NB4 (cell line): ENCODE results near the gene MRNIP.

ENCODE experiments used
- DNase-seq: peaks from one replicate; pipeline ENCODE4 v3.0.0; 2010; ENCODE audit warnings: low read depth
- H3K4me3 ChIP-seq: one replicate; pipeline ENCODE4 v1.5.1; 2011; ENCODE audit warnings: mild to moderate bottlenecking, low read depth, low read length, moderate library complexity
- MYC ChIP-seq: IDR thresholded peaks from 2 replicates; pipeline ENCODE4 v1.6.1; 2011; ENCODE audit warnings: low read depth, low read length
- POLR2A ChIP-seq: IDR thresholded peaks from 2 replicates; pipeline ENCODE4 v1.6.1; 2011; ENCODE audit warnings: mild to moderate bottlenecking; ENCODE audit not compliant: insufficient read length; ENCODE audit errors: extremely low read depth
- TF ChIP-seq, protein P1 (sequence below): IDR thresholded peaks from one replicate; pipeline ENCODE4 v1.5.1; 2012; ENCODE audit warnings: low read depth, low read length
- TF ChIP-seq, protein P2 (sequence below): IDR thresholded peaks from 2 replicates; pipeline ENCODE4 v1.6.1; 2011; ENCODE audit warnings: low read depth, low read length

MRNIP gene

DNA sequence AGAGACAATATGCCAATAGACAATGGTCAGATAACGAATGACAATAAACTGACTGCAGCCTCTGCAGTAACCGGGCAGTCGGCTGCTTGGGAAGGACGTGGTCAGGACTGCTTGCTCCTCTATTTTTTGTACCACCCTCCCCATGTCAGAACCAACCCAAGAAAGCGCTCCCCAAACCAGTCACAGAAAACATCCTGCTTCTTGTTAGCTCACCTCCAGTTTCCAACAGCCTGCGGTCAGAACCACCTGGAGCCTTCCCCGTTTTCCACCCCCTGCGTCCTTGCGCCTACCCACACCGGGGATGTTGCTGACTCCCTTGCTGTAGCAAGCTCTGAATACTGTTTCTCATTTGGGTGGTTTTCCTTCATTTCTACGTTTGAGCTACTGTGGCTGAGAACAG, 1.7 kb upstream of the MRNIP start:
- no peak for DNase-seq

DNA sequence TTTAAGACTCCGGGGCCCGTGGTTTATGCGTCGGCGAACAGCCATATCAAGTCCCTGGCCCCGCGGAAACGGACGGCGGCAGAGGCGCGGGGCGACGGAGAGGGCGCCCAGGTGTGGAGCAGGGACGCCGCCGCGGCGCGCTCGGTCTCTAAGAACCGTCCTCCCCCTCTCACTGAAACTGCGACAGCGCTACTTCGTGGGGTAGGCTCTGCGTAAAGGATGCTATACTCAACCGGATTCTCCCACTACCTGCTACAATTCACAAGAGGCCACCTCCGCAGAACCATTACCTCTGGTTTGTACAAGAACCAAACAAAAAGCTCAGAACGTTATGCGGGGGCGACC, 404 bp downstream of the MRNIP start:
- peak overlapping the region; percentile 75 for H3K4me3 ChIP-seq
- DNase-seq, result peak; percentile 57
- no peak for TF ChIP-seq MYC
- no peak for TF ChIP-seq POLR2A
- TF ChIP-seq, protein P1, sequence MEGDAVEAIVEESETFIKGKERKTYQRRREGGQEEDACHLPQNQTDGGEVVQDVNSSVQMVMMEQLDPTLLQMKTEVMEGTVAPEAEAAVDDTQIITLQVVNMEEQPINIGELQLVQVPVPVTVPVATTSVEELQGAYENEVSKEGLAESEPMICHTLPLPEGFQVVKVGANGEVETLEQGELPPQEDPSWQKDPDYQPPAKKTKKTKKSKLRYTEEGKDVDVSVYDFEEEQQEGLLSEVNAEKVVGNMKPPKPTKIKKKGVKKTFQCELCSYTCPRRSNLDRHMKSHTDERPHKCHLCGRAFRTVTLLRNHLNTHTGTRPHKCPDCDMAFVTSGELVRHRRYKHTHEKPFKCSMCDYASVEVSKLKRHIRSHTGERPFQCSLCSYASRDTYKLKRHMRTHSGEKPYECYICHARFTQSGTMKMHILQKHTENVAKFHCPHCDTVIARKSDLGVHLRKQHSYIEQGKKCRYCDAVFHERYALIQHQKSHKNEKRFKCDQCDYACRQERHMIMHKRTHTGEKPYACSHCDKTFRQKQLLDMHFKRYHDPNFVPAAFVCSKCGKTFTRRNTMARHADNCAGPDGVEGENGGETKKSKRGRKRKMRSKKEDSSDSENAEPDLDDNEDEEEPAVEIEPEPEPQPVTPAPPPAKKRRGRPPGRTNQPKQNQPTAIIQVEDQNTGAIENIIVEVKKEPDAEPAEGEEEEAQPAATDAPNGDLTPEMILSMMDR, result no peak
- TF ChIP-seq, protein P2, sequence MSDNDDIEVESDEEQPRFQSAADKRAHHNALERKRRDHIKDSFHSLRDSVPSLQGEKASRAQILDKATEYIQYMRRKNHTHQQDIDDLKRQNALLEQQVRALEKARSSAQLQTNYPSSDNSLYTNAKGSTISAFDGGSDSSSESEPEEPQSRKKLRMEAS, result no peak

More for the DNA sequence above, 1.7 kb upstream of the MRNIP start:
- H3K4me3 ChIP-seq, result no peak overlapping the region
- TF ChIP-seq POLR2A (no peak), MYC (no peak)
- TF ChIP-seq, protein P1, result no peak
- TF ChIP-seq, protein P2, result no peak

DNA sequence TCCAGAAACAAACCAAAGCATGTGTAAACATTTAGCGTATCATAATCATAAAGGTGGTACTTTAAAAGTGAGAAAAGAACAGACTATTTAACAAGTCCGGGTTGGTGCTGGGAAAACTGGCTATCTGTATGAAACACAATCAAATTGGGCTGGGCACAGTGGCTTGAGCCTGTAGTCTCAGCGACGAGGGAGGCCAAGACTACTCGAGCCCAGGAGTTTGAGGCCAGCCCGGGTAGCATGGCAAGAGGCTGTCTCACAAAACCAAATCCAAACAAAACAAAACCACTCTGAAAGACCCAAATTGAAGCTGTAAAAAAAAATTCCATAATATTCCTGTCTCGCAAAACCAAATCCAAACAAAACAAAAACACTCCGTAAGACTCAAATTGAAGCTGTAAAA, 4.3 kb downstream of the MRNIP start:
- no peak for DNase-seq
- TF ChIP-seq MYC (no peak), POLR2A (no peak)
- TF ChIP-seq, protein P2, result no peak
- TF ChIP-seq, protein P1, result no peak
- no peak overlapping the region for H3K4me3 ChIP-seq

DNA sequence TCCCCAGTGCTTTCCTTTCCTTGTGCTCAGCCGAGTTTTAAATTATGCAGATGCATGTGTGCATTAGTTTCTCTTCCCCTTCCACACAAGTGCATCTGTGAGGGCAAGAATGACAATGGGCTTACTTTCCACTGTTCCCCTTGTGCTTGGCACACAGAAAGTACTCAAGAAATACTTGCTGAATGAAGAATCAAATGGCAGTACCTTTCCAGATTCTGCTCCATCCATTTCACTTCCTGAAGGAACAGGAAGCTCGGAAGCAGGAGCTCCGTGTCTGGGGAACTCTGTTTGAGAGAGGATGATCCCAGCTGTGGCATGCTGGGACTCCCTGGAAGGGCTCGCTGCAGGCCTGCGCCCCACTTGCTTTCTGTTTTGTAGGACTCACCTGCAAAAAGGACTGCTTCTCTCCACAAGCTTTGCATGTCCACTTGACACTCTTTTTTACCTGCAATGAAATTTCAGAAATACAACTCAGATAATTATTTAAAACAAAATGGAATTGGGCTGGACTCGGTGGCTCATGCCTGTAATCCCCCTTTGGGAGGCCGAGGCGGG, 5.5 kb downstream of the MRNIP start:
- no peak for DNase-seq
- no peak overlapping the region for H3K4me3 ChIP-seq
- TF ChIP-seq, protein P1, result no peak
- TF ChIP-seq, protein P2, result no peak
- TF ChIP-seq POLR2A, result no peak
- no peak for TF ChIP-seq MYC

DNA sequence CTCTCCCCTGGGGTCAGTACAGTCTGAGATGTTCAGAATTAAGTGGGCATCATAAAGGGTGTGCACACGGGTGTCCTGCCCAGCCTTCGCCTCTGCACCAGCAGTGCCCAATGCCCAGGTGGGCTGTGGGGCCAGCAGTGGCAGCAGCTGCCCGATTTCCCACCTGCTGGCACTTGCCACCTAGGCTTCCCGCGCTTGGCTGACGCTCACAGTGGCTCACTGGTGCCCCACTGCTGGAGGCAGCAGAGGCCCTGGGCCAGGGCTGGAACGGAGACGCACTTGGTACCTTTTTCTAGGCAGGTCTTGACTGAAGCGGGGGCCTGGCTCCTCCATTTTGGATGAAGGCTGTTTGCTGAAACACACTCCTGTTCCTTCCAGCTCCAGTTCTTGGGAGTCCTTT, 17.0 kb downstream of the MRNIP start:
- DNase-seq, result no peak
- TF ChIP-seq POLR2A, result no peak
- TF ChIP-seq MYC, result no peak
- TF ChIP-seq, protein P1, result no peak
- TF ChIP-seq, protein P2, result no peak
- no peak overlapping the region for H3K4me3 ChIP-seq

DNA sequence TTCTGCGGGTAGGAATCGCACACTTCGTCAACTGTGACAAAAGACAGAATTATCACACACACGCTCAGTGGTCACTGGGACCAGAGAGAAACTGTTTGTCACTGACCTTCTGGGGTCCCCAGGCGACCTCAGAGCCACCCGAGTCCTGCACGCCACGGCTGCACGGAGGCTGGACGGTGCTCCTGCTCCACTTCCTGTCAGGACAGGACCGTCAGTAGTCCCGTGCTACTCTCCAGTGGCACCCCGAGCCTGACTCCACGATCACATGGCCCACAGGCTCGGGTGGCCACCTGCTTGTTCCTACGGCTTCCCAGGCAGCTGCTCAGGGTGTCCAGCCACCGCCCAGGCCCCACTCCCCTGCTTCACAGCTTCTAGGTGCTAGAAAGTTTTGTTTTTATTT, 17.9 kb downstream of the MRNIP start:
- TF ChIP-seq, protein P2, result no peak
- TF ChIP-seq POLR2A (no peak), MYC (no peak)
- TF ChIP-seq, protein P1, result no peak
- H3K4me3 ChIP-seq, result no peak overlapping the region
- no peak for DNase-seq
